Sigmoid colon (tissue), 4 donors: Measurements from ENCODE around the gene COL4A2.

Experiments used
- CTCF ChIP-seq, 4 experiments: fragments of 450-650 bp in 3 of 4; fragments of 200-600 bp in 1 of 4; IDR thresholded peaks; one replicate each; pipeline ENCODE4 v1.5.1; 2016 to 2019; ENCODE audit warnings: antibody characterized with exemption in 4 of 4, mild to moderate bottlenecking in 3 of 4, moderate library complexity in 2 of 4
- EP300 ChIP-seq, 4 donors: sonication (generic); formaldehyde crosslinking; IDR thresholded peaks; one replicate each; pipeline ENCODE4 v1.6.1; 2017; ENCODE audit warnings: antibody characterized with exemption in 4 of 4

- TF ChIP-seq CTCF (IDR thresholded peaks at IDR 0.05) (no peak), EP300 (IDR thresholded peaks at IDR 0.05) (no peak)
Observed at GRCh38 chr13:110364081-110364480, 57.0 kb downstream of the COL4A2 start.
